Omental fat pad (tissue), 4 donors: ENCODE results near the gene BANP. TPM values are rescaled to one million over a fixed set of nuclear protein-coding genes. Genes with fewer than 3 reads are reported as not detected.

Experiments used
- ATAC-seq: fragments of 150-250 bp; one replicate; pipeline ENCODE4 v1.9.1; 2016; ENCODE audit warnings: mild to moderate bottlenecking, moderate library complexity; ENCODE audit not compliant: low FRiP score
- DNase-seq: peaks from one replicate; pipeline ENCODE4 v3.0.0-alpha.2; 2019; ENCODE audit warnings: low spot score
- total RNA-seq, 4 donors: library from RNA; depleted of rRNA; stranded (reverse); fragments of >200 nt; gene quantifications; one replicate each; pipeline ENCODE4 v1.1.0, GENCODE V29; 2016
- TF ChIP-seq, protein P1 (sequence below), 3 donors: fragments of 450-650 bp; IDR thresholded peaks; one replicate each; pipeline ENCODE4 v1.5.1; 2016 to 2017; ENCODE audit warnings: antibody characterized with exemption in 3 of 3, mild to moderate bottlenecking in 3 of 3, moderate library complexity in 2 of 3

Gene BANP
- total RNA-seq, 4 donors from 2014 or later = 20.5 to 35.8 (median 24.6) TPM

DNA sequence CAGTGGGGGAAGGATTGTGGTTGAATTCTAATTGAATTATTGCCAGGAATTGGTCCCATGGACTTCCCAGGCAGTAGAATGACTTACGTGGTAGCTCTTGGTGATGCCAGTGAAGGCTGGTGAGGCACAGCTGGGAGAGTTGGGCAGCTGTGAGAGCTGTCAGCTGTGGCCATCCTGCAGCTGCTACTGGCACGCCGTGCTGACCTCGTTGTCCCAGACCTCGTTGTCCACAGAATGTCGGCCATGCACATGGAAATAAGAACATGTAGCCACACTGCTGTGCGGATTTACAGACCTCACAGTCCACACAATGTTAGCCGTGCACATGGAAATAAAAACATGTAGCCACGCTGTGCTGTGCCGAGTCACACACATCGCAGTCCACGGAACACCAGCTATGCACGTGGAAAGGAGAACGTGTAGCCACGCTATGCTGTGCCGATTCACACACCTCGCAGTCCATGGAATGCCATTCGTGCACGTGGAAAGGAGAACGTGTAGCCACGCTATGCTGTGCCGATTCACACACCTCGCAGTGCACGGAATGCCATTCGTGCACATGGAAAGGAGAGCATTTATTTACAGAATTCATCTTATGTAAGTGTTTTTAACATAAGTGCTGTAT, 59.2 kb downstream of the BANP start:
- no peak for ATAC-seq

DNA sequence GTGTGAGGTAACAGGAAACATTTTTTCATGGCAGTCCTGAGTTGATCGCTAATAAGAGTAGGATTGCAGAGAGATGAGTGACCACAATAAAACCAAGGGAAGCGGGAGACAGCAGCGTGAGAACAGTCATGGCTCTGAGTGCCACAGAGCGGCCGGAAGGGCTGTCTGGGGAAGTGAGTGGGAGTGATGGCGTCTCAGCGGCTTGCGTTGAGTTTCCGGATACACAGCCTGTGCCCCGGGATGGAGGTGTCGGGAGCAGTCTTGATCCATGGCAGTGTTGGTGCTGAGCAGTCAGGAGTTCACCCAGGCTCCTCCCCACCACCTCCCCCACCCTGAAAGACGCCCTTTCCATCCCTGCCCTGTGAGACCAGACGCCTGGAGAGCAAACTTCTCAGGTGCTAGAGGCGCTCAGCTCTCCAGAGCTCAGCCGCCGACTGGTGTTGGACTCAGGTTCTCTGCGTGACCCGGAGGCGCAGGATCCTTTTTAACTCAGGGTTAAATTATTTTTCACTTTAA, 59.8 kb downstream of the BANP start:
- DNase-seq (no peak), ATAC-seq (no peak)
- TF ChIP-seq, protein P1, sequence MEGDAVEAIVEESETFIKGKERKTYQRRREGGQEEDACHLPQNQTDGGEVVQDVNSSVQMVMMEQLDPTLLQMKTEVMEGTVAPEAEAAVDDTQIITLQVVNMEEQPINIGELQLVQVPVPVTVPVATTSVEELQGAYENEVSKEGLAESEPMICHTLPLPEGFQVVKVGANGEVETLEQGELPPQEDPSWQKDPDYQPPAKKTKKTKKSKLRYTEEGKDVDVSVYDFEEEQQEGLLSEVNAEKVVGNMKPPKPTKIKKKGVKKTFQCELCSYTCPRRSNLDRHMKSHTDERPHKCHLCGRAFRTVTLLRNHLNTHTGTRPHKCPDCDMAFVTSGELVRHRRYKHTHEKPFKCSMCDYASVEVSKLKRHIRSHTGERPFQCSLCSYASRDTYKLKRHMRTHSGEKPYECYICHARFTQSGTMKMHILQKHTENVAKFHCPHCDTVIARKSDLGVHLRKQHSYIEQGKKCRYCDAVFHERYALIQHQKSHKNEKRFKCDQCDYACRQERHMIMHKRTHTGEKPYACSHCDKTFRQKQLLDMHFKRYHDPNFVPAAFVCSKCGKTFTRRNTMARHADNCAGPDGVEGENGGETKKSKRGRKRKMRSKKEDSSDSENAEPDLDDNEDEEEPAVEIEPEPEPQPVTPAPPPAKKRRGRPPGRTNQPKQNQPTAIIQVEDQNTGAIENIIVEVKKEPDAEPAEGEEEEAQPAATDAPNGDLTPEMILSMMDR (IDR thresholded peaks at IDR 0.05) = no peak

More for the DNA sequence above, 59.2 kb downstream of the BANP start:
- DNase-seq = no peak
- TF ChIP-seq, protein P1 (IDR thresholded peaks at IDR 0.05) = no peak

DNA sequence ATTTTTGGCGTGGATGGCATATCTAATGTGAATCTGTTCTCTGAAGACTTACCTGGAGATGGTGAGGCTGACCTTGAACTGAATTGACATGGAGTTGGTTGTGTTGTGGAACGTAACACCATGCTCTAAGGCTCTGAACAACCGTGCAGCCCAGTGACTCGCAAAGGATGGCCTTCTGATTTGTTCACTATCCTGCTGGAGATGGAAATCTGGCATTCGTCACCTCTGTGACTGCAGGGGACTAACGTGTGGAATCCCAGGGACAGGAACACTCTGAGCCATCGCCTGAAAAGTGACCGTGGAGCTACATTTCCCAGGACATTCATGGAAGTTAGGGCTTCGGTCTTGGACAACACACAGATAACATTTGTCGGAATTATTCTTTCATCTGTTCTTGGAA, 61.1 kb downstream of the BANP start:
- TF ChIP-seq, protein P1 (IDR thresholded peaks at IDR 0.05) = no peak
- no peak for ATAC-seq
- DNase-seq = no peak

DNA sequence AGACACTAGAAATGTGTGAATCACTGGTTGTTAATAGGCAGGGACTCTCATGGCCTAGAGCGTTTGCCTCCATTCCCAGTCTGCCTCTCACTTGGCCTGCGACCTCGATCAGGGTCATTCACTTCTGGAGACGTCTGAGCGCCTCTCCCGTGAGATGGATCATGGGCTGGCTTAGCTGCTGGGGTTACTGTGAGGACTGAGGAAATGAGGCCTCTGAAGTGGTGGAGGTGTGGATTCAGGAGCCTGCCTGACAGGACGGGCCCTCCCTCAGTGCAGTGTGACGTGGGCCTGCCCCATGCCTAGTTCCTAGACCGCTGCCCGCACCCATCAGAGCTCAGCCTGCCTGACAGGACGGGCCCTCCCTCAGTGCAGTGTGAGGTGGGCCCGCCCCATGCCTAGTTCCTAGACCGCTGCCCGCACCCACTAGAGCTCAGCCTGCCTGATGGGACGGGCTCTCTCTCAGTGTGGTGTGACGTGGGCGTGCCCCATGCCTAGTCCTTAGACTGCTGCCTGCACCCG, 61.9 kb downstream of the BANP start:
- TF ChIP-seq, protein P1 (IDR thresholded peaks at IDR 0.05) = no peak
- ATAC-seq = no peak
- no peak for DNase-seq

DNA sequence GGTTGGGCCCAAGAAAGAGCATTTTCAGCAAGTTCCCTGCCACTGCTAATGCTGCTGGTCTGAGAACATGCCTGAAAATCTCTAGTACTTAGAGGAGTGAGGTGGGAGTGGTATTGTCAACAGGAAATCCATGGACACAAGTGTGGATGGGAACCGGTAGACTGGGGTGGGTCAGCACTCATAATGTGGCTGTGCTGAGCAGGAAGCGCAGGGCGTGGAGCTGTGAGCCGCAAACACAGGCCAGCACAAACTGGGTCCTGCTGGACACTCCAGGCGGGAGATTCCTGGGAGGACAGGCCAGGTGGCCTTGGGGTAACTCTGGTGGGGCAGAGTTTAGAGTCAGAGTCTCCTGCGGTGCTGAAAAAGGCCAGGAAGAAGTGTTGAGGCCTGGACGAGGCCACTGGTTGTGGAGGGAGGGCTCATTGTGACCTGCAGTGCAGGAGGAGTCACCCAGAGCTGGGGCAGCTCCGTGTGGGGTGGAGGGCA, 62.6 kb downstream of the BANP start:
- ATAC-seq (no peak), DNase-seq (no peak)
- TF ChIP-seq, protein P1 (IDR thresholded peaks at IDR 0.05) = no peak

DNA sequence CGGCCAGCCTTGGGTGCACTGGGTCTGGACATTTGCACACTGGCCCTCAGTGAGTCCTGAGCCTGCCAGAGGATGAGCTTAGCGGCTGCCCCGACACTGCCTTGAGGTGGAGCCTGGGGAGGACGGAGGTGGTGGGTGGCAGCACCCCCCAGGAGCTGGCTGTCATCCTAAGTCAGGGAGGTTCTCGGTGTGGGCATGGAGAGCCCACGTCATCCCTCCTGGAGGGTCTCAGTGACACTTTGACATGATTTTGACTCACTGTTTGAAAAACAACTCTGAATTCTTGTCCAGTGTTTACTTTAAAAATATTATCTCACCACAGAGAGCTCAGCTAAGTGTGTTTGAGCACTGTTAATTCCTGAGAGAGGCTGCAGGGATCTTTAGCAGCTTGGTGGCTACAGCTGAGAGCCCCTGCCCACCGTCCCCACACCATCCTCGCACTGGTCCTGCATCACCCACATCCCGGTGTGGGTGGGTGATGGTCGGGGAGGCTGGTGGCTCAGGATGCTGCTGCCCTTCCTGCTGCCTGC, 63.1 kb downstream of the BANP start:
- ATAC-seq = no peak
- no peak for DNase-seq
- TF ChIP-seq, protein P1 (IDR thresholded peaks at IDR 0.05) = no peak
